T-helper 17 cell (primary cell): ENCODE results near the gene ALOXE3. TPM values are rescaled to one million over a fixed set of nuclear protein-coding genes. Genes with fewer than 3 reads are reported as not detected.

Experiments used
- ATAC-seq: fragments of 150-1000 bp; cut with Tn5 transposase; 2 replicates; pipeline ENCODE4 v1.10.0; 2021; ENCODE audit warnings: mild to moderate bottlenecking, moderate library complexity
- DNase-seq, 3 donors: peaks; one replicate each; pipeline versions ENCODE4 v3.0.0 to v3.0.0-alpha.2; 2020 to 2021
- H3K9me3 ChIP-seq: one replicate; pipeline ENCODE4 v1.7.0; 2013; ENCODE audit warnings: low read length, mild to moderate bottlenecking; ENCODE audit not compliant: control insufficient read depth, poor library complexity, severe bottlenecking
- H3K27ac Mint-ChIP-seq: one replicate; pipeline ENCODE4 v1.8.0; 2022; ENCODE audit warnings: mild to moderate bottlenecking, moderate library complexity, mixed read lengths
- H3K27me3 Mint-ChIP-seq: one replicate; pipeline ENCODE4 v1.8.0; 2022; ENCODE audit warnings: mixed read lengths
- H3K36me3 Mint-ChIP-seq: one replicate; pipeline ENCODE4 v1.8.0; 2022; ENCODE audit warnings: low read depth, mixed read lengths
- H3K4me1 Mint-ChIP-seq: one replicate; pipeline ENCODE4 v1.8.0; 2022; ENCODE audit warnings: mild to moderate bottlenecking, mixed read lengths
- H3K4me3 Mint-ChIP-seq: one replicate; pipeline ENCODE4 v1.8.0; 2022; ENCODE audit warnings: mild to moderate bottlenecking, moderate library complexity, mixed read lengths
- total RNA-seq, 4 donors: library from RNA in 2 of 4; stranded (reverse) in 2 of 4; gene quantifications; one replicate each; pipeline ENCODE4 v1.2.3 and lab custom pipeline; 2022 to 2026

ALOXE3 gene
- total RNA-seq, 2 donors from 2014 or later, result not detected

GRCh38 chr17:8126491-8127066 lies 8.3 kb upstream of the ALOXE3 start:
- H3K27me3 Mint-ChIP-seq, result peaks cover 27% of the 10 kb centered on the region
- peaks cover 44% of the 10 kb centered on the region for H3K4me1 Mint-ChIP-seq
- no peaks in the 10 kb centered on the region for H3K9me3 ChIP-seq
- peak overlapping the region; percentile 97 for H3K4me3 Mint-ChIP-seq
- H3K36me3 Mint-ChIP-seq, result peaks cover 3% of the 10 kb centered on the region
- DNase-seq (peak in 2 of 3 donors; percentile 41 to 47), ATAC-seq (peak; percentile 29)
- peak overlapping the region; percentile 99 for H3K27ac Mint-ChIP-seq

- DNase-seq (no peak), ATAC-seq (peak; percentile 8)
- Mint-ChIP-seq H3K4me1 (peaks cover 46% of the 10 kb centered on the region), H3K27ac (peak overlapping the region; percentile 99), H3K4me3 (peak overlapping the region; percentile 97), H3K27me3 (peaks cover 29% of the 10 kb centered on the region), H3K36me3 (peaks cover 3% of the 10 kb centered on the region)
- no peaks in the 10 kb centered on the region for H3K9me3 ChIP-seq
Observed at GRCh38 chr17:8125947-8126490, 7.7 kb upstream of the ALOXE3 start.

DNA sequence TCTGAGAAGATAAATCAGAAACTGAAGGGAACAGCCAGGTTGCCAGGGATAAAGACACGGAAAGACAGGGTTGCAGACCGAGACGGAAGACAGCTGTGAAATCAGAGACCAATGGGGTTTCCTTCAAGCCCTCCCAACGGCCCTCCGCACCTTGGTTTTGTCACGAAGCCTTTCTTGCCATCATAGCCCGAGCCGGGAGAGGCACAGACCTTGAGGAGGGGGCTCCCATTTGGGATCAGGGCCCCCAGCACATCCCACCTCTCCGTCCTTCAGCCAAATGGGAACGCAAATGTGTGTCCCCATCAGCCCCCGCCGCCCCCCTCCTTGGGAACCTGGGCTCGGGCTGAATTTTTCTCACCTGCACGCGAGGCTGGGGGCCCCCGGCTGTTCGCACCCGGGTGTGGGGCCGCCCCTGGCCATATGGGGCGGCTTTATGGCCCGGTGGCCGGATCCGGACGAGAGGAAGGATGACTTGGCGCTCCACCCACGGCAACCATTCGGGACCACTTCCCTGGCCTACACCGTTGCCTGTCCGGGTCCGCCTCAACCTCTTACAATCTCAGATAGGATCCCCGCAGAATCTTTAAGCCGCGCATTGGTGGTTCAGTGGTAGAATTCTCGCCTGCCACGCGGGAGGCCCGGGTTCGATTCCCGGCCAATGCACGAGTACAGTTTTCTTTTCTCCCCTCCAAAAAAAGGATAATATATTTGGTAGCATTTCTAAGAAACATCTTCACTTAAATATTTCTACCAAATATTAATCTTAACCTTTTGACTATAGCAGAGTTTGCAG lies 7.0 kb upstream of the ALOXE3 start:
- ATAC-seq, result peak; percentile 56
- peak overlapping the region; percentile 97 for H3K4me3 Mint-ChIP-seq
- H3K4me1 Mint-ChIP-seq, result peaks cover 51% of the 10 kb centered on the region
- DNase-seq, result peak; percentile 57 to 88 (median 75)
- H3K27me3 Mint-ChIP-seq, result peaks cover 35% of the 10 kb centered on the region
- H3K36me3 Mint-ChIP-seq, result peaks cover 3% of the 10 kb centered on the region
- peak overlapping the region; percentile 99 for H3K27ac Mint-ChIP-seq
- no peaks in the 10 kb centered on the region for H3K9me3 ChIP-seq

GRCh38 chr17:8124350-8125153 lies 6.2 kb upstream of the ALOXE3 start:
- H3K27ac Mint-ChIP-seq, result peak overlapping the region; percentile 99
- DNase-seq (no peak), ATAC-seq (no peak)
- H3K4me3 Mint-ChIP-seq, result peak overlapping the region; percentile 97
- peaks cover 3% of the 10 kb centered on the region for H3K36me3 Mint-ChIP-seq
- H3K4me1 Mint-ChIP-seq, result peaks cover 59% of the 10 kb centered on the region
- H3K9me3 ChIP-seq, result no peaks in the 10 kb centered on the region
- peaks cover 42% of the 10 kb centered on the region for H3K27me3 Mint-ChIP-seq

GRCh38 chr17:8123695-8124349 lies 5.5 kb upstream of the ALOXE3 start, which contains the start of gene HES7:
TSS of gene HES7 (minus strand) at chr17:8124106. CDS start at chr17:8124084, 22 bp downstream.
- Mint-ChIP-seq H3K4me1 (peaks cover 64% of the 10 kb centered on the region), H3K27ac (peak within 1 kb of the TSS; percentile 99), H3K36me3 (peaks cover 5% of the 10 kb centered on the region), H3K4me3 (peak within 1 kb of the TSS; percentile 97), H3K27me3 (peaks cover 45% of the 10 kb centered on the region)
- ATAC-seq (no peak), DNase-seq (no peak)
- H3K9me3 ChIP-seq, result no peaks in the 10 kb centered on the region

- DNase-seq (no peak), ATAC-seq (peak; percentile 13)
- H3K27me3 Mint-ChIP-seq, result peaks cover 51% of the 10 kb centered on the region
- H3K36me3 Mint-ChIP-seq, result peaks cover 5% of the 10 kb centered on the region
- H3K9me3 ChIP-seq, result no peaks in the 10 kb centered on the region
- H3K27ac Mint-ChIP-seq, result peak overlapping the region; percentile 76
- peak overlapping the region; percentile 97 for H3K4me3 Mint-ChIP-seq
- H3K4me1 Mint-ChIP-seq, result peaks cover 71% of the 10 kb centered on the region
Observed at GRCh38 chr17:8122924-8123694, 4.8 kb upstream of the ALOXE3 start.

DNA sequence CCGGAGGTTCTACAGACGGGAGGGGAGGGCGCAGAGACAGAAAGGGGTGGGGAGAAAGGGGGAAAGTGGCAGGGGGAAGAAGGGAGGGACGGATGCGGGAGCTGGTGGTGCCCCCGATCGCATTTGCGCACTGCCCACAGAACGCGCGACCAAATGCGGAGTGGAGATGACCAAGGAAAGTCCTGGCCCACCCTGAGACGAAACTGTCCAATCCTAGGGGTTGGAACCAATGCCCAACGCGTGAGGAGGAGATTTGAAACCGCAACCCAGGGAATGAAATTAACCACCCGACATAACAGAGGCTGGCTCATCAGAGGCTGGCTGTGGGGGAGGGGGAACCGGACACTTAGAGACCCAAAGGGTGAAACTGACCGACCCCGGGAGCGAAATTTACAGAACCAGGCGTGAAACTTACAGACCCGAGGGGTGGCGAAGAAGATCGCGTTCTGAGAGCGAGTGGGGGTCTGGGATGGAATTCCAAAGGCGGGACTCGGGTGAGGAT lies 4.2 kb upstream of the ALOXE3 start:
- Mint-ChIP-seq H3K27me3 (peaks cover 51% of the 10 kb centered on the region), H3K4me1 (peaks cover 75% of the 10 kb centered on the region), H3K27ac (peak overlapping the region; percentile 76), H3K4me3 (peak overlapping the region; percentile 97), H3K36me3 (peaks cover 5% of the 10 kb centered on the region)
- DNase-seq (no peak), ATAC-seq (no peak)
- no peaks in the 10 kb centered on the region for H3K9me3 ChIP-seq

DNA sequence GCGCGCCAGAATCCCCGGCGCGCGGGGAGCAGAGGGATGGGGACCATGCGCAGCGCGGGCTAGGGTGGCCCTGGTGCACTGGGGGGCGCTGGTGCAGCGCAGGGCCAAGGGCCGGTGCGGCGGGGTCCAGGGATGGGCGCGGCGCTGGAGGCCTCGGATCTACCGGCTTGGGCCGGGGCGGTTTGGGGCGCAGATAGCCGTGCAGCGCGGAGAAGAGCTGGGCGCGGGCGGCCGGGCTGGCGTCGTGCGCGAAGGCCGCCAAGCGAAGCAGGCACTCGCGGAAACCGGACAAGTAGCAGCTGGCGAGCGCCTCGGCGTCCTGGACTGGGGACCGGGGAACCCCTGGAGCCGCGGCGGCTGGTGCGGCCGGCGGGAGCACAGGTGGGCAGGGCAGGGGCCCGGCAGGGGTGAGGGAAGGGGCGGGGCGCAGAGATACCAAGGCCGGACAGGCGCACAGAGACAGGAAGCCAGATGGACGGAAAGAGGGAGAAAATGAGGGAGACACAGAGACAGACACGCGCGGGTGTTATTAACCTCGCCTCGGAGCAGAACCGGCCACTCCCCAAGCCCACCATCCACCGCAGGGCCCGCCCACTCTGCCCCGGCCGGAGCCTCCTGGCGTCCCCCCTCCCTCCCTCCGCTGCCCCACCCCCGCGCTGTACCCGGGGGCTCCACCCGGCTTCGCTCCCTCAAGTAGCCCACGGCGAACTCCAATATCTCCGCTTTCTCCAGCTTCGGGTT lies 3.5 kb upstream of the ALOXE3 start:
- peaks cover 5% of the 10 kb centered on the region for H3K36me3 Mint-ChIP-seq
- peak overlapping the region; percentile 76 for H3K27ac Mint-ChIP-seq
- no peaks in the 10 kb centered on the region for H3K9me3 ChIP-seq
- peaks cover 71% of the 10 kb centered on the region for H3K4me1 Mint-ChIP-seq
- no peak for ATAC-seq
- DNase-seq, result no peak
- peak overlapping the region; percentile 97 for H3K4me3 Mint-ChIP-seq
- H3K27me3 Mint-ChIP-seq, result peaks cover 51% of the 10 kb centered on the region

DNA sequence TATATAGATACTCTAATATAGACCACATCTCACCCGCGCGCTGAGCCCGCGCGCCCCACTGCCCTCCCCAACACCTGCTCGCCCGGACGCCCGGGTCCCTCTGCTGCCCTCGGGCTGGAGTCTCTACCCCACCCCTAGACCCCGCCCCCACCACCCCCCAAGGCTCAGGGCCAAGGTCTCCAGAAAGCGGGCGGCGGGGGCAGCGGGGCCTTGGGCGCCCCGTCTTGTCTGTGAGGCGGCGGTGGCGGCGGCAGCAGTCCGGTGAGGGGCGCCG lies 3.0 kb upstream of the ALOXE3 start:
- Mint-ChIP-seq H3K4me1 (peaks cover 68% of the 10 kb centered on the region), H3K27me3 (peaks cover 56% of the 10 kb centered on the region), H3K4me3 (peak overlapping the region; percentile 97), H3K27ac (peak overlapping the region; percentile 99), H3K36me3 (peaks cover 5% of the 10 kb centered on the region)
- no peak for DNase-seq
- ATAC-seq, result no peak
- H3K9me3 ChIP-seq, result no peaks in the 10 kb centered on the region

DNA sequence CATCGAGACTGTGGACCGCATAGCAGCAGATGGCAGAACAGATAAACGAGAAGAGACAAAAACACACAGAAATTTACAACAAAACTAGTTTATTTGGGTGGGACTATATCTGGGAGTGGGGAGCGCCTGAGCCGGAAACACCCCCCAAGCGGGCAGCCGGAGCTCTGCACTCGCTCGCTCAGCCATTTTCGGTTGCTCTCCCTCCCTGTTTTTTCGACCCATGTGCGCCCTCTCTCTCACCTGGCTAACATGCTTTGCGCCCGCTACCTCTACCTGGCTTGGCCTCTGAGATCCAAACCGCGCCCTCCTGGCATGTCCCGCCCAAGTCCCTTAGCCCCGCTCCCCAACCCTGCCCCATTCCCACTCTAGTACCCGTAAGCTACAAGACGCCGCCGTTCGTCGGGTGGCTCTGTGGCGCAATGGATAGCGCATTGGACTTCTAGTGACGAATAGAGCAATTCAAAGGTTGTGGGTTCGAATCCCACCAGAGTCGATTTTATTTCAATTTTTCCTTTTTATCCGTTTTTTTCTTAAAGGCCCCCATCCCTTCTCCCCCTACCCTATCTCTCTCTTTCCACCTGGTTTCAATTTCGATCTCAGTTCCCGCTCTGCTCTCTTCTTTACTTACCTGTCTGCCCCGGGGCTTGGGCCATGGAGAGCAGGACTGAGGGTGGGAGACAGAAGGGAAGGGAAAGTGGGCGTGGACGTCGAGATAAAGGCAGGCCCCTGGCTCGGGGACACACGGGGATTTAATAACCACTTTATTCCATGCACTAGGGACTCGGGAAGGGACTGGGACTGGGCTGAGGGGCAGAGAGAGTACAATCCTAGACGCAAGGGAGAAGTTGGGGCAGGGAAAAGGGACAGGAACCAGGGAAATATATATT lies 2.4 kb upstream of the ALOXE3 start:
- DNase-seq (peak in 2 of 3 donors; percentile 49 to 54), ATAC-seq (peak; percentile 20)
- Mint-ChIP-seq H3K27ac (peak overlapping the region; percentile 99), H3K27me3 (peaks cover 61% of the 10 kb centered on the region), H3K36me3 (peaks cover 5% of the 10 kb centered on the region), H3K4me3 (peak overlapping the region; percentile 97), H3K4me1 (peaks cover 63% of the 10 kb centered on the region)
- no peaks in the 10 kb centered on the region for H3K9me3 ChIP-seq
